GM12892 (cell line): Measurements from ENCODE around the gene CELF2.

Source experiments
- POLR2A ChIP-seq: IDR thresholded peaks from 2 replicates; pipeline ENCODE4 v1.6.1; 2011; ENCODE audit warnings: low read depth, low read length, control low read depth
- TAF1 ChIP-seq: IDR thresholded peaks from 2 replicates; pipeline ENCODE4 v1.6.1; 2011; ENCODE audit warnings: low read depth, mild to moderate bottlenecking, control low read depth, low read length, borderline replicate concordance

DNA sequence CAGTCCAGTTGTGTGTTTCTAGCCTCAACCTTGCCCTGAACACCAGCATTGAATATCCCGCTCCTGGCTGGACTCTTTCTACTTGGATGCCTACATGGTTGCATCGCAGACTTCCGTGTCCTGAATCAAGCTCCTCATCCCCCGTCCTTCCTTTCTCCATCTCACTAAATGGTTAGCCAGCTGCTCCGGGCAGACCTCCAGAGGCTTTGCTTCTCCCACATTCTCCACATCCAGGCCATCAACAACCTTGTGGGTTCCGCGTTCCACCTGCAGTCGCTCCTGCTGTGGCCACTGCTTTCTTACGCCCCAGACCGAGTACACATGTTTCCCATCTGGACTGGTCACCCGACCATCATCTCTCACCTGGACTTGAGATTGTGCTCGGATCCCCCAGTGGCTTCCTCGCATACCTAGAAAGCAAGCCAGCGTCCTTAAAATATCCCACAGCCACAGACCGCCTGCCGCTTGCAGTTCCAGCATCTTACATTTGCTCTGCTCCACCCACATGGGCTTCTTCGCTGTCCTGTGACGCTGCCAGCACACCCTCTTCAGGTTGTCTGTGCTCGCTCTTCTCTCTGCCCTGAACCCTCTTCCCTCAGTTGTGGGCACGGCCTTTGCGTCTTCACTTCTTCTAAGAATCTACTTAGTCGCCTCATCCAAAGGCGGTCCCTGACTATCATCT, 25.9 kb downstream of the CELF2 start:
- TF ChIP-seq TAF1 = no peak
- no peak for TF ChIP-seq POLR2A
